Measurements from ENCODE around the gene ICAM4. TPM values are rescaled to one million over a fixed set of nuclear protein-coding genes. Genes with fewer than 3 reads are reported as not detected.
"Not testable (repeated sequence)": the region's sequence is repeated elsewhere in the genome, so short reads cannot be mapped to it uniquely, and the experiment has no call there.

ICAM4 gene
- total RNA-seq, 1 donor from 2014 or later, result not detected

- intact Hi-C loops (cut with DNase I), result loop anchor here (5.0 kb wide), 1 partner anchor 58 kb away; the partner anchor contains the start of gene RAVER1
- TF ChIP-seq POLR2AphosphoS5 (IDR thresholded peaks at IDR 0.05; ENCODE audit: insufficient read depth in 1 of 2, low read depth in 1 of 2), result no peak
- TF ChIP-seq POLR2A (IDR thresholded peaks at IDR 0.05), result no peak
- TF ChIP-seq CTCF (IDR thresholded peaks at IDR 0.05), result no peak
- H3K27ac ChIP-seq, result no peak overlapping the region
- no peaks in the 10 kb centered on the region for H3K27me3 ChIP-seq
- no peak for DNase-seq (ENCODE audit: extremely low spot score in 2 of 2)
- no peaks in the 10 kb centered on the region for H3K9me3 ChIP-seq
- H3K4me1 ChIP-seq, result peaks cover 15% of the 10 kb centered on the region
- H3K36me3 ChIP-seq, result no peaks in the 10 kb centered on the region
- H3K4me3 ChIP-seq, result no peak overlapping the region
These were observed 12.2 kb upstream of the ICAM4 start for GRCh38 chr19:10274589-10274988.

GRCh38 chr19:10277795-10278589 is 8.8 kb upstream of the ICAM4 start:
- Histone ChIP-seq H3K27me3 (no peaks in the 10 kb centered on the region), H3K36me3 (no peaks in the 10 kb centered on the region), H3K4me3 (no peak overlapping the region), H3K4me1 (no peaks in the 10 kb centered on the region), H3K9me3 (no peaks in the 10 kb centered on the region), H3K27ac (no peak overlapping the region)
- intact Hi-C loops (cut with DNase I), result no loop called here
- DNase-seq (ENCODE audit: extremely low spot score in 2 of 2), result no peak
- TF ChIP-seq POLR2AphosphoS5 (IDR thresholded peaks at IDR 0.05; ENCODE audit: insufficient read depth in 1 of 2, low read depth in 1 of 2) (no peak), CTCF (IDR thresholded peaks at IDR 0.05) (no peak), POLR2A (IDR thresholded peaks at IDR 0.05) (no peak)

GRCh38 chr19:10278935-10279334 is 7.8 kb upstream of the ICAM4 start:
- H3K36me3 ChIP-seq, result peaks cover 0 to 5% of the 10 kb centered on the region in 2 donors
- no peaks in the 10 kb centered on the region for H3K9me3 ChIP-seq
- no peaks in the 10 kb centered on the region for H3K4me1 ChIP-seq
- intact Hi-C loops (cut with DNase I), result no loop called here
- no peak overlapping the region for H3K27ac ChIP-seq
- no peaks in the 10 kb centered on the region for H3K27me3 ChIP-seq
- H3K4me3 ChIP-seq, result no peak overlapping the region
- DNase-seq (ENCODE audit: extremely low spot score in 2 of 2), result no peak
- TF ChIP-seq POLR2AphosphoS5 (IDR thresholded peaks at IDR 0.05; ENCODE audit: insufficient read depth in 1 of 2, low read depth in 1 of 2) (no peak), CTCF (IDR thresholded peaks at IDR 0.05) (no peak), POLR2A (IDR thresholded peaks at IDR 0.05) (no peak)

- Histone ChIP-seq H3K9me3 (no peaks in the 10 kb centered on the region), H3K4me1 (no peaks in the 10 kb centered on the region), H3K27me3 (no peaks in the 10 kb centered on the region), H3K4me3 (no peak overlapping the region), H3K27ac (no peak overlapping the region), H3K36me3 (peaks cover 0 to 12% of the 10 kb centered on the region in 2 donors)
- TF ChIP-seq CTCF (IDR thresholded peaks at IDR 0.05), result no peak
- TF ChIP-seq POLR2AphosphoS5 (IDR thresholded peaks at IDR 0.05; ENCODE audit: insufficient read depth in 1 of 2, low read depth in 1 of 2), result no peak
- TF ChIP-seq POLR2A (IDR thresholded peaks at IDR 0.05), result no peak
- DNase-seq (ENCODE audit: extremely low spot score in 2 of 2), result no peak
- intact Hi-C loops (cut with DNase I), result no loop called here
These were observed 6.9 kb upstream of the ICAM4 start for GRCh38 chr19:10279737-10280442.

- intact Hi-C loops (cut with DNase I); H3K4me3 ChIP-seq; DNase-seq (ENCODE audit: extremely low spot score in 2 of 2); H3K27me3 ChIP-seq; H3K9me3 ChIP-seq; H3K27ac ChIP-seq: not testable (repeated sequence)
- Histone ChIP-seq H3K36me3 (peaks cover 0 to 19% of the 10 kb centered on the region in 2 donors), H3K4me1 (peaks cover 15% of the 10 kb centered on the region)
These were observed 4.7 kb upstream of the ICAM4 start for GRCh38 chr19:10282043-10282442.

Measured in vagina (tissue), 2 donors.